Stimulated activated CD4-positive, alpha-beta T cell treated with anti-CD3 and anti-CD28 coated beads, Interleukin-4, amount 100 ng/mL, for 24 hours (primary cell): Measurements from ENCODE around the gene TMEM150B.

Experiments
- DNase-seq: peaks from one replicate; pipeline ENCODE4 v3.0.0-alpha.2; 2020

The TMEM150B gene

DNA sequence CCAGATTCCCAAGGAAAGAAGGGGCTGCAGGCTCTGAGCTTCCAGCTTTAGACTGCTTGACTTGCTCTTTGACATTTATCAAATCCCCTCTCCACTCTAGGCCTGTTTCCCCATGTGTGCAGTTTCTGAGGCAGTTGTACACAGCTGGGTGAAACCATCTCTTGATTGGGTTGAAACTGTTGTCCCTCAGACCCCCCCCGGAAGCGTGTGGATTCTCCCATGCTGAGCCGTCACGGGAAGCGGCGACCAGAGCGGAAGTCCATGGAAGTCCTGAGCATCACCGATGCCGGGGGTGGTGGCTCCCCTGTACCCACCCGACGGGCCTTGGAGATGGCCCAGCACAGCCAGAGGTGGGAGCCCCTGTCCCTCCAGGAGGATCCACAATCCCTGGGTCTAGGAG is 21.7 kb downstream of the TMEM150B start:
- DNase-seq, result no peak

- DNase-seq, result no peak
These were observed 22.8 kb downstream of the TMEM150B start for GRCh38 chr19:55302318-55302703.

GRCh38 chr19:55301459-55302317 is 23.5 kb downstream of the TMEM150B start:
- DNase-seq, result peak; percentile 96

DNA sequence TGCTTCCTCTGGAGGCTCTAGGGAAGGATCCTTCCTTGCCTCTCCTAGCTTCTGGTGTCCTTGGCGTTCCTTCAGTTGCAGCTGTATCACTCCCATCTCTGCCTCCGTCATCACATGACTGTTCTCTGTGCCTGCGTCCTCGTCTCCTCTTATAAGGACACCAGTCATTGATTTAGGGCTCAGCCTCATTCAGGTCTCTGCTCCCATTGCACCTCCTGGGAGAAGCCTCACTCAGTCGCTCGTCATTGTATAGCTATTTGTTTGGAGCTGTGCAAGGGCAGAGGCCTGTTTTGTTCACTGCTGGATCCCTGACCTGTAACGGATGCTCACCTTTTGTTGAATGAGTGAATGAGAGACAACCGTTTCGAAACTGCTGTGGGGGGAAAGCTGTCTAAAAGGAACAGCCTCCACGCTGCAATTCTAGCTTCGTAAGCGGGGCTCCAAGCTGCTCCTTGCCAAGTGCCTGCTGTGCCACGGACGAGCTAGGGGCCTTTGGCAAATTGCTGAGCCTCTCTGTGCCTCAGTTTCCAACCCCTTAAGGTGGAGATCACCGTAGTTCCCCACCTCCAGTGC is 24.2 kb downstream of the TMEM150B start:
- no peak for DNase-seq

- no peak for DNase-seq
These were observed 25.1 kb downstream of the TMEM150B start for GRCh38 chr19:55299991-55300390.

DNA sequence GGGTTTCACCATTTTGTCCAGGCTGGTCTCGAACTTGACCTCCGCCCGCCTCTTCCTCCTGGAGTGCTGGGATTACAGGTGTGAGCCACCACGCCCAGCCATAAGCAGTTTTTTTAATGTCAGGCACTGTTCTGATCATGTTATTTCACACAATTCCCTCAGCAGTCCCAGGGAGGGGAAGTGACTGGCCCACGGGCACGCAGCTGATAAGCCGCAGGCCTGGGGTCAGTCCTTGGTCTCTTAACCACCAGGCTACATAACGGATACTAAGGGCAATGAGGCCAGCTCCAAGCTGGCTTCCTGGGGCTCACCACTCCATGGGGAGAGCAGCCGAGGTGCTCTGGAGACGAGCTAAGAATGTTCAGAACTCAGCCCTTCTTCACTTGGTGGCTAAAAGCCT is 27.9 kb downstream of the TMEM150B start:
- no peak for DNase-seq

GRCh38 chr19:55289117-55289796 is 35.9 kb downstream of the TMEM150B start:
- DNase-seq, result no peak

DNA sequence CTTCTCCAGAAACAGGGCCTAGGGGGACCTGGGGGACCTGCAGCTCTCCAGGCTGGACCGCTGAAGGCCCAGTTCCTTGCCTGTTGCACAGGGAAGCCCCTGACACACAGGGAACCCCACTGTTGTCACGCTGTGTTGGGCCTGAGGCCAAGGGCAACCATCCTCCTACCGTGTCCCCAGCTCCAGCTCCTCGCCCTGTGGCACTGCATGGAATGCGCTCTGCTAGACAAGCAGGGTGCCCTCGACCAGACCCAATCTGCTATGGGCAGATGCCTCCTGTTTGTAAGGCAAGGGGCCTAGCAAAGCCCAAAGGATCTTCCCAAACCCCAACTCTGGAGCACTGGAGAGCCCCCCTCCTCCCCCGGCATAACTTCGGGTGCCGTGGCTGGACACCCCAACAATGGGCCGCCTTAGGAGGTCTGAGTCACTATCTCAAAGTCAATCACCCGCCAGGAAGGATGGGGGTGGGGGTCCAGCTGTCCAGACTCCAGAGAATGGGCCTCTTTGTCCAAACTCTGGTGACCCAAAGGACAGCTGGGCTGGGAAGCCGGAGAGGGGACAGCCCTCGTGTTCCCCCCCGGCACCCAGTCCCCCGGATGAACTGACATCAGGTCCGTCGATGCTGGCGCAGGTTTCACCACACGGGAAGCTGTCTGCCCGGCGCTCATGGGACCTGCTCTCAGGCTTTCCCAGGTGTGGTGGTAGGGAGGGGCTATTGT is 37.6 kb downstream of the TMEM150B start:
- DNase-seq, result no peak

- no peak for DNase-seq
These were observed 39.8 kb downstream of the TMEM150B start for GRCh38 chr19:55285229-55285890.

DNA sequence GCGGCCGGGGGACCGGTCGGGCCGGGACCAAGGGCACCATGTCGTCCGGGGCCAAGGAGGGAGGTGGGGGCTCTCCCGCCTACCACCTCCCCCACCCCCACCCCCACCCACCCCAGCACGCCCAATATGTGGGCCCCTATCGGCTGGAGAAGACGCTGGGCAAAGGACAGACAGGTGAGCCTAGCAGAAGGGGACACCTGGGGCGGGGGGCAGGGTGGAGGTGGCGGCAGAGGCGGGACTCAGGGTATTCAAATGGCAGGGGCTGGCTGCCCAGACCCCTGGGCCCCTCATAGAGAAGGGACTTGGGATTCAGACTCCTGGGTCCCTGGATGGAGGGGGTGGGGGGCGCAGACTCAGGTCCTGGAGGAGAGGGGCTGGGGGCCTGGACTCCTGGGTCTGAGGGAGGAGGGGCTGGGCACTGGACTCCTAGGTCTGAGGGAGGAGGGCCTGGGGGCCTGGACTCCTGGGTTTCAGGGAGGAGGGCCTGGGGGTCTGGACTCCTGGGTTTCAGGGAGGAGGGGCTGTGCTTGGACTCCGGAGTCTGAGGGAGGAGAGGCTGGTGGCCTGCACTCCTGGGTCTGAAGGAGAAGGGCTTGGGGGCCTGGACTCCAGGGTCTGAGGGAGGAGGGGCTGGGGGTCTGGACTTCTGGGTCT is 40.6 kb downstream of the TMEM150B start:
- no peak for DNase-seq

GRCh38 chr19:55283548-55284377 is 41.4 kb downstream of the TMEM150B start, which contains the start of gene BRSK1:
Gene BRSK1, plus strand, starts transcription at chr19:55283997. Its CDS starts 446 bp downstream, at chr19:55284443.
- DNase-seq, result peak; percentile 42

GRCh38 chr19:55279770-55280643 is 45.1 kb downstream of the TMEM150B start, which contains the start of gene HSPBP1:
Gene HSPBP1, minus strand, starts transcription at chr19:55280110. Its CDS starts 502 bp downstream, at chr19:55279608.
- DNase-seq, result peak; percentile 94

GRCh38 chr19:55279340-55279739 is 45.8 kb downstream of the TMEM150B start:
- DNase-seq, result no peak

- no peak for DNase-seq
These were observed 46.6 kb downstream of the TMEM150B start for GRCh38 chr19:55278391-55279135.

DNA sequence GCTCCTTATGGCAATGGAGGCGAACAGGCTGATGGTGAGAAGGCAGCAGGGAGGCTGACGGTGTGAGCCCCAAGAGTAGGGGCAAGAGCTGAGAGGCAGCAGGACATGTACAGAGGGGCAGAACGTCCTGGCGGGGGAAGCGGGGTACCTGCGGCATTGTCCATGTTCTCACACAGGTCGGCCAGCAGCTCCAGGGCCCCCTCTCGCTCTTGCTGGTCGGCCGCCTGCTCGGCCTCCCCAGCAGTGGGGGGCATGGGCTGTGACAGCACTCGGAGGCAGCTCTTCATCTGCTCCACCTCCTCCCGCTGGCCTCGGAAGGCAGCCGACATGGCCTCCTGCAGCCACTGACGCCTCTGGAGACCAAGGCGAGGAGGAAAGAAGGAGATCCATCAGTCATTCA is 47.6 kb downstream of the TMEM150B start:
- no peak for DNase-seq

DNA sequence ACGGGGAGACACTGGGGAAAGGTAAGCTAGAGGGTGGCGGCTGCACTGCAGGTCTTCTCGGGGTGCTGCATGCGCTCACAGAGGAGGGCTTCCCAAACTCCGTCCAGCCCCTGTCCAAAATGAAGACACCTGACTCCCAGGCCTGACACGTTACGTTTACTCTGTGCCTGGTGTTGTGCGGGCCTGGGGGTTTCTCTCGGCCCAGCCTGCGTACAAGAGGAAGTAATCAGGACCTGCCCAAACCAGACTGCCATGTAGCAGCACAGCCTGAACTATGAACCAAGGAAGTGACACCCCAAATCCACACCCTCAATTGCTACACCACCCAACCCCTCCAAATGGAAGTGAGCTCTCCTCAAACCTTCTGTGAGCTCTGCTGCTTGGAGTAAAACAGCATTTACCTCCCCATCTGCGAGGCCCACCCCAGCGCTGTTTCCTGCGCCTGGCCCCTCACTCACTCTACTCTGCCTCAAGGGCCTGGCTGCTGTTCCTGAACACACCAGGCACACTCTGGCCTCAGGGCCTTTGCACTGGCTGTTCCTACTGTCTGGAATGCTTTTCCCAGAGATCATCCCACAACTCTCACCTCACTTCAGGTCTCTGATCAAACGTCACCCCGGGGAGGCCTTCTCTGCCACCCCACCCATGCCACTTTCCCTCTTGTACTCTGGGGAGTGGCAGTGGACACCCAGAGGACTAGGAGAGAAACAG is 48.3 kb downstream of the TMEM150B start:
- no peak for DNase-seq

DNA sequence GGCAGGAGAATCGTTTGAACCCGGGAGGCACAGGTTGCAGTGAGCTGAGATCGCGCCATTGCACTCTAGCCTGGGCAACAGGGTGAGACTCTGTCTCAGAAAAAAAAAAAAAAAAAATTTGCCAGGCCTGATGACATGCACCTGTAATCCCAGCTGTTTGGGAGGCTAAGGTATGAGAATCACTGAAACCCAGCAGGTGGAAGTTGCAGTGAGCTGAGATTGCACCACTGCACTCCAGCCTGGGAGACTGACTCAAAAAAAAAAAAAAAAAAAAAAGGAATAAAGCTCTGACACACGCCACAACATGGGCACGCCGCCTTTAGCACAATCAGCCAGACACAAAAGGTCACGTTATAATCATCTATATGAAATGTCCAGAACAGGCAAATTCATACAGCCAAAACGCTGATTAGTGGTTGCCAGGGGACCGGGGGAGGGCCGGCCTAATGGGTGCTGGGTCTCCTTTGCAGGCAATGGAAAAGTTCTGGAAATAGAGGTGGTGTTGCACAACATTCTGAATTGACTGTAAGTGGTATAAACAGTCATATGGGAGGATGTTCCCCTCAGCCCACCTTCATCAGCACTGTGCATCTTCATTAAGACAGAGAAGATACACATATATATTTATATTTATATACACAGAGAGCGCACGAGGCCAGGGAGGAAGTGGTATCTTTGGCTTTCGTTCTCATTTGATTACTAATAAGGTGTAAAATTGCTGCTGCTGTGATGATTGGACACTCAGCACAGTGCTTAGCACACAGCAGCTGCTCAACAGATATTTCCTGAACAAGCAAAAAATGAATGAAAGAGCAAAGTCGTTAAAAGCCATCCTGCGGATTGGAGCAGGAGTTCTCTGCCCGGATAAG is 49.1 kb downstream of the TMEM150B start:
- DNase-seq, result no peak
